Keratinocyte (primary cell): Measurements from ENCODE around the gene SMARCD1. TPM values are rescaled to one million over a fixed set of nuclear protein-coding genes. Genes with fewer than 3 reads are reported as not detected.

Experiments used
- DNase-seq: peaks from one replicate; pipeline ENCODE4 v3.0.0-alpha.2; 2011; ENCODE audit warnings: low read depth, missing footprints, low spot score
- FAIRE-seq: peaks from 2 replicates; lab custom pipeline; 2011; peaks lifted over from hg19 to GRCh38; lab: Jason Lieb, UNC
- H2AFZ ChIP-seq: 2 replicates; pipeline ENCODE4 v1.6.0; 2012; ENCODE audit warnings: low read length, control low read depth, inconsistent platforms; ENCODE audit not compliant: control insufficient read depth
- H3K27ac ChIP-seq: 2 replicates; pipeline ENCODE4 v1.5.1; 2011; ENCODE audit warnings: low read length; ENCODE audit not compliant: control insufficient read depth, insufficient read depth
- H3K27me3 ChIP-seq: 3 replicates; pipeline ENCODE4 v1.6.0; 2011; ENCODE audit warnings: low read length; ENCODE audit not compliant: control insufficient read depth, insufficient read depth; ENCODE audit errors: extremely low read depth
- H3K36me3 ChIP-seq, 2 experiments: 2 replicates in 1 of 2; 3 replicates in 1 of 2; pipeline ENCODE4 v1.5.1; 2011; ENCODE audit warnings: low read length in 2 of 2, mild to moderate bottlenecking in 1 of 2; ENCODE audit not compliant: control insufficient read depth in 2 of 2, insufficient read depth in 2 of 2; ENCODE audit errors: extremely low read depth in 1 of 2
- H3K4me1 ChIP-seq: 3 replicates; pipeline ENCODE4 v1.5.1; 2011; ENCODE audit warnings: low read length; ENCODE audit not compliant: control insufficient read depth, insufficient read depth; ENCODE audit errors: extremely low read depth
- H3K4me2 ChIP-seq: 3 replicates; pipeline ENCODE4 v1.6.0; 2011; ENCODE audit warnings: low read depth, low read length; ENCODE audit not compliant: control insufficient read depth, insufficient read depth; ENCODE audit errors: extremely low read depth
- H3K4me3 ChIP-seq, 3 experiments: fragments of 200-600 bp in 1 of 3; sonication (generic) in 1 of 3; 2 replicates in 2 of 3; 3 replicates in 1 of 3; pipeline ENCODE4 v1.5.1; 2011 to 2016; ENCODE audit warnings: low read length in 3 of 3, mild to moderate bottlenecking in 3 of 3, control low read depth in 2 of 3, inconsistent platforms in 1 of 3, low read depth in 1 of 3, mixed read lengths in 1 of 3, mixed run types in 1 of 3, moderate library complexity in 1 of 3; ENCODE audit not compliant: control insufficient read depth in 2 of 3, insufficient read depth in 2 of 3; ENCODE audit errors: extremely low read depth in 1 of 3
- H3K79me2 ChIP-seq: 2 replicates; pipeline ENCODE4 v1.6.0; 2012; ENCODE audit warnings: low read length; ENCODE audit not compliant: control insufficient read depth, insufficient read depth
- H3K9ac ChIP-seq: 3 replicates; pipeline ENCODE4 v1.6.0; 2011; ENCODE audit warnings: low read length; ENCODE audit not compliant: control insufficient read depth, insufficient read depth; ENCODE audit errors: extremely low read depth
- H3K9me1 ChIP-seq: 3 replicates; pipeline ENCODE4 v1.6.0; 2011; ENCODE audit warnings: low read length; ENCODE audit not compliant: control insufficient read depth, insufficient read depth; ENCODE audit errors: extremely low read depth
- H3K9me3 ChIP-seq: 2 replicates; pipeline ENCODE4 v1.5.1; 2012; ENCODE audit warnings: low read depth, low read length; ENCODE audit not compliant: control insufficient read depth
- H4K20me1 ChIP-seq: 3 replicates; pipeline ENCODE4 v1.6.0; 2011; ENCODE audit warnings: low read length; ENCODE audit not compliant: control insufficient read depth, insufficient read depth; ENCODE audit errors: extremely low read depth
- EZH2 ChIP-seq: IDR thresholded peaks from one replicate; pipeline ENCODE4 v1.6.1; 2012; ENCODE audit warnings: inconsistent platforms, mild to moderate bottlenecking, low read length, moderate library complexity
- dilution Hi-C: fragments of 300-500 bp; cut with MboI; formaldehyde crosslinking; loops from one replicate; pipeline ENCODE4 v1.7.0; 2020; ENCODE audit warnings: low sequenced_read_pairs; ENCODE audit not compliant: extremely low pct_ligation_motif_present
- polyA plus RNA-seq, 5 experiments: library from polyadenylated mRNA; depleted of rRNA in 3 of 5; stranded (reverse) in 3 of 5; stranded (forward) in 1 of 5; unstranded in 1 of 5; fragments of >200 nt; gene quantifications; 1 replicate in 1 of 5; 2 replicates in 3 of 5; 3 replicates in 1 of 5; pipeline versions ENCODE4 v1.2.1 to v1.2.3, GENCODE V29; 2011 to 2012; ENCODE audit warnings: missing spikeins in 2 of 5, low read depth in 1 of 5, low replicate concordance in 1 of 5
- TF ChIP-seq, protein P1 (sequence below), 3 experiments: IDR thresholded peaks in 1 of 3; conservative IDR thresholded peaks in 1 of 3; optimal IDR thresholded peaks in 1 of 3; 2 replicates in 2 of 3; 3 replicates in 1 of 3; pipeline versions ENCODE3 to v1.5.1; 2011; ENCODE audit warnings: low read length in 3 of 3, mild to moderate bottlenecking in 3 of 3, moderate library complexity in 2 of 3, control low read depth in 1 of 3, inconsistent platforms in 1 of 3; ENCODE audit not compliant: insufficient read depth in 2 of 3; ENCODE audit errors: extremely low read depth in 1 of 3

Gene SMARCD1
- polyA plus RNA-seq, 1 donor (not counting 4 experiments of a cell fraction or from before 2014, with no cell fraction given), result 56.6 TPM

DNA sequence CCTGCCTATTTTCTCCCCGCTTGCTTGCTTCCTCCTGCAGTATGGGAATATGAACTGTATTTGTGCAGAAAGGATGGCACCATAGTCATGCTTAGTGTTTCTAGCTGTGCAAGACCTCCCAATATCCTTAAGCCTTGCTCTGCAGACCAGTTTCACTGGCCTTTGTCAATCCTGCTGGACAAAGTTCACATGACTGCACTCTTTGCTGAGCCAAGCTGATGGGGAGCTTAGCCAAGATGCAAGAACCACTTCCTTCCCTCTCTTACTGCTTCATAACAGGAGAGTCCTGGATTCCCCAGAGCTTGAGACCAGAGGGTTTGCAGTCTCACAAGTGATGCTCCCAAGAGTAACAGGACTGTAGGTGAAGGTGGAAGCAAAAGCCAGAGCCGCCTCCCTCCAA is 24.0 kb upstream of the SMARCD1 start:
- Histone ChIP-seq H3K9me1 (no peaks in the 10 kb centered on the region), H3K4me2 (no peak overlapping the region), H3K27me3 (peaks cover 7% of the 10 kb centered on the region), H3K9ac (no peak overlapping the region), H3K4me1 (peaks cover 13% of the 10 kb centered on the region), H3K9me3 (no peaks in the 10 kb centered on the region), H3K36me3 (no peaks in the 10 kb centered on the region), H4K20me1 (no peaks in the 10 kb centered on the region), H3K79me2 (no peaks in the 10 kb centered on the region), H3K27ac (no peak overlapping the region), H3K4me3 (no peak overlapping the region), H2AFZ (no peak overlapping the region)
- FAIRE-seq, result no peak
- DNase-seq, result no peak
- dilution Hi-C loops, result loop anchor here (10.0 to 25.0 kb wide), 2 partner anchors 56 to 199 kb away; no protein-coding TSS in a partner anchor
- TF ChIP-seq, protein P1, sequence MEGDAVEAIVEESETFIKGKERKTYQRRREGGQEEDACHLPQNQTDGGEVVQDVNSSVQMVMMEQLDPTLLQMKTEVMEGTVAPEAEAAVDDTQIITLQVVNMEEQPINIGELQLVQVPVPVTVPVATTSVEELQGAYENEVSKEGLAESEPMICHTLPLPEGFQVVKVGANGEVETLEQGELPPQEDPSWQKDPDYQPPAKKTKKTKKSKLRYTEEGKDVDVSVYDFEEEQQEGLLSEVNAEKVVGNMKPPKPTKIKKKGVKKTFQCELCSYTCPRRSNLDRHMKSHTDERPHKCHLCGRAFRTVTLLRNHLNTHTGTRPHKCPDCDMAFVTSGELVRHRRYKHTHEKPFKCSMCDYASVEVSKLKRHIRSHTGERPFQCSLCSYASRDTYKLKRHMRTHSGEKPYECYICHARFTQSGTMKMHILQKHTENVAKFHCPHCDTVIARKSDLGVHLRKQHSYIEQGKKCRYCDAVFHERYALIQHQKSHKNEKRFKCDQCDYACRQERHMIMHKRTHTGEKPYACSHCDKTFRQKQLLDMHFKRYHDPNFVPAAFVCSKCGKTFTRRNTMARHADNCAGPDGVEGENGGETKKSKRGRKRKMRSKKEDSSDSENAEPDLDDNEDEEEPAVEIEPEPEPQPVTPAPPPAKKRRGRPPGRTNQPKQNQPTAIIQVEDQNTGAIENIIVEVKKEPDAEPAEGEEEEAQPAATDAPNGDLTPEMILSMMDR (optimal IDR thresholded peaks at IDR 0.05 in 1 of 3, IDR thresholded peaks at IDR 0.05 in 1 of 3, conservative IDR thresholded peaks at IDR 0.05 in 1 of 3; ENCODE audit: extremely low read depth in 1 of 3, insufficient read depth in 2 of 3, low read length in 3 of 3), result no peak
- TF ChIP-seq EZH2, result no peak

DNA sequence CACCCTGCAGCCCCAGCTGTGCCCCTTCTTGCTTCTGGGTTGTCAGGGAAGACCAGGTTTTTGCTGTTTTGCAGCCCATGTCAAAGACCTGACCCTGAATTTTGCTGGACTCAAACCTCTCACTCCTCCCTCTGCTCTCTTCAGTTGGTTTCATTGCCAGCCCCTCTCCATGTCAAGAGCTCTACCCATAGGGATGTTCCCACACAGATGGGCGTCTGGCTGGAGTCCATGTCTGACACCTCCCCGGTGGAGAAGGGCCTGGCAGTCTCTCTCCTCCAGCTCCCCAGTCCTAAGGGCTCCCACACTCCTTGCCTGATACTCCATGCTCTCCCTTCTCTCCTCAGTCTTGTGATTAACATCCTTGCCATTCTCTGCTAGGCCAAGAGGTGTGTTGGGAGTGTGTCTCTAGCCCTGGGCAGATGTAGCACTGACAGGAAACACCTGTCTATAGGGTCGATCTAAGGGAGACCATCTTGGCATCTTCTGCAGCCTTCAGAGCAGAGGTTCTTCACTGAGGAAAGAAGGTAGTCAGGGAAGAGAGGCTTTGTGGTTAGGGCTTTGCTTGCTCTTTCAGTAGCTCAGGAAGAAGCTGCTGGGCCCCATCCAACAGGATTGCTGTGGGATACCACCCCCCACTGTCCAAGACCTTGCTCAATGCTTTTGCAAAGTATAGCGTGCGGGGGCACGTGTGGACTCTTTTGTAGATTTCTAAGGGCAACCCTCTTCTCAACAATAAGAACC is 23.0 kb upstream of the SMARCD1 start:
- TF ChIP-seq EZH2, result no peak
- TF ChIP-seq, protein P1 (optimal IDR thresholded peaks at IDR 0.05 in 1 of 3, IDR thresholded peaks at IDR 0.05 in 1 of 3, conservative IDR thresholded peaks at IDR 0.05 in 1 of 3; ENCODE audit: extremely low read depth in 1 of 3, insufficient read depth in 2 of 3, low read length in 3 of 3), result no peak
- no peaks in the 10 kb centered on the region for H3K9me1 ChIP-seq

More for the DNA sequence above, 23.0 kb upstream of the SMARCD1 start:
- no peak overlapping the region for H3K9ac ChIP-seq
- H3K79me2 ChIP-seq, result no peaks in the 10 kb centered on the region
- no peak overlapping the region for H3K27ac ChIP-seq
- DNase-seq, result no peak
- no peak overlapping the region for H3K4me2 ChIP-seq
- peaks cover 8% of the 10 kb centered on the region for H3K4me1 ChIP-seq
- no peaks in the 10 kb centered on the region for H3K27me3 ChIP-seq
- FAIRE-seq, result no peak
- peaks cover 0 to 1% of the 10 kb centered on the region in 2 experiments for H3K36me3 ChIP-seq
- dilution Hi-C loops, result loop anchor here (10.0 to 25.0 kb wide), 2 partner anchors 57 to 200 kb away; no protein-coding TSS in a partner anchor
- H2AFZ ChIP-seq, result no peak overlapping the region
- H3K4me3 ChIP-seq, result no peak overlapping the region
- H4K20me1 ChIP-seq, result no peaks in the 10 kb centered on the region
- no peaks in the 10 kb centered on the region for H3K9me3 ChIP-seq
